NCI-H510A treated with DMSO at 0.1 percent for 48 hours (cell line): ENCODE results near the gene OR9A4.
"Not testable (repeated sequence)": the region's sequence is repeated elsewhere in the genome, so short reads cannot be mapped to it uniquely, and the experiment has no call there.

Experiments used
- DNase-seq: peaks from one replicate; lab custom pipeline; 2025; lab: John Stamatoyannopoulos, UW

The OR9A4 gene, protein sequence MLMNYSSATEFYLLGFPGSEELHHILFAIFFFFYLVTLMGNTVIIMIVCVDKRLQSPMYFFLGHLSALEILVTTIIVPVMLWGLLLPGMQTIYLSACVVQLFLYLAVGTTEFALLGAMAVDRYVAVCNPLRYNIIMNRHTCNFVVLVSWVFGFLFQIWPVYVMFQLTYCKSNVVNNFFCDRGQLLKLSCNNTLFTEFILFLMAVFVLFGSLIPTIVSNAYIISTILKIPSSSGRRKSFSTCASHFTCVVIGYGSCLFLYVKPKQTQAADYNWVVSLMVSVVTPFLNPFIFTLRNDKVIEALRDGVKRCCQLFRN

DNA sequence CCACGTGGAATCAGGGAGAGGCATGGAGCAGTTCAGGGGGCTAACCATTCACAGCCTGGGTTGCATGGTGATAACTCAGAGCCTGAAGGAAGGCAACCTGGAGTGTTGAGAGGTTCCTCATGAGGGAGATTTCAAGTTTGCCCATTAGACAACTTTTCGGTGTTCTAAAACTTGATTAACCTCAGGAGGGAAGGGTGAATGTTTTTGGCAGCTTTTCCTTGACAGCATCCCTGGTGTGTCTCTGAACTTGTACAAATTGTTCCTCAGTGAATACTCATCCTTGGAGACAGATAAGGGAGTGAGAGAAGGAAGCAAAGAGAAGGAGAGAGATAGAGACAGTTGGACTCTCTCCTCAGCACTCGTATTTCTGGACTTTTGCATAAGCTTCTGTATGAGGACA is at the start of gene OR9A4:
Gene OR9A4 (plus strand): TSS at position 301 of the 400 bp plus-strand sequence. CDS start 2,477 bp downstream, outside the sequence.
- no peak for DNase-seq

DNA sequence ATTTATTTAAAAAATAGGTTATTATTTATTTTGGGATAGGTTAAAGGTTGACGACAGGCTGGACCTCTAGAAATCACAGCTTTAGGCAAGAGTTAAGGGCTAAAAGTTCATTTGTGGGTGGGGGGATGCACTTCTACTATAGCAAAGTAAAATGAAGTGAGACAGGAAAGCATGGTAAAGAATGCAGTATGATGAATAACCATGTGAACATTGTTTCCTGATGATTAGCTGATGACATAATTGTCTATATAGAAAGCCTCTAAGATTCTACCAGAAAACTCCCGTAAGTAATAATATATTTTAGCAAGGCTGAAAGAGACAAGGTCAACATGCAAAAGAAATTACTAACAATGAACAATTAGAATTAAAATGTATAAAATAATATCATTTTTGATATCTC is 49.2 kb upstream of the OR9A4 start:
- no peak for DNase-seq

DNA sequence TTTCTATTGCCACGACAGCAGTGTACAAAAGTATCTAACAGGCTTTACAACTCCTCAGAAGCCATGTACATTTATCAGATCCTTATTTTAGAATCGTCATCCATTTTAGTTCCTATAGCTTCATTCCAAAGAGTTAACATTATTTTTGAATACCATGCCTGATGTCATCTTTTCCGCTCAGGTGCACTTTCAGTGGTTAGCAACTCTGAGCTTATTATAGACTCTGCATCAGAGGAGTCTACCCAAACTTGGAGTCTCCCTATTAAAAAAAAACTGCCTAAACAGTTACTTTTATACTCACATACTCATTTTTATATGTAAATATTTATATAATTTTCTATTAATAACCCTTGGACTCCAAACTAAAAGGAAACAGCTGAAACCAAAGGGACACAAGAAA is 43.3 kb upstream of the OR9A4 start:
- no peak for DNase-seq

DNA sequence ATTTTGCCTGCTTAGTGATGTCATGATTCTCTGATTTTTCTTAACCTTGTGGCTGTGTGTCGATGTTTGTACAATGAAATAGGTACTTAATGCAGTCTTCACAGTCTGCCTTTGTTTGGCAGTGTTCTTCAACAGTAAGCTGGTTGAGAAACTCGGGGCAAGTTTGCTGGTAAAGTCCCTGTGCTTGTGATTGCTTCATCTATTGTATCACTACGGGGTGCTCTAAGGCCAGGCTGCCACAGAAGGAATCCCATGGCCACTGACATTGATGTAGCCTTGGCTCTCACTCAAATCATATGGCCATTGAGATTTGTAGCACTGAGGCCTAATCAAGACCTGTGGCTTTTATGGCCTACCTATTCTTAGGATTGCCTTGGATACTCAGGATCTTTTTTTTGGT is 41.4 kb upstream of the OR9A4 start:
- DNase-seq = no peak

DNA sequence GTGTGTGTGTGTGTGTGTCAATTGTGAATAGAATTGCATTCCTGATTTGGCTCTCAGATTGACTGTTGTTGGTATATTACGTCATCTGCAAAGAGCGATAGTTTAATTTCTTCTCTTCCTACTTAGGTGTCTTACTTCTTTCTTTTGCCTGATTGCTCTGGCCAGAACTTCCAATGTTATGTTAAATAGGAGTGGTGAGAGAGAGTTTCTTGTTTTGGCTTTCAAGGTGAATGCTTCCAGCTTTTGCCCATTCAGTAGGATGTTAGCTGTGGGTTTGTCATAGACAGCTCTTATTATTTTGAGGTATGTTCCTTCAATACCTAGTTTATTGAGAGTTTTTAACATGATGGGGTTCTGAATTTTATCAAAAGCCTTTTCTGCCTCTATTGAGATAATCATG is 40.7 kb upstream of the OR9A4 start:
- no peak for DNase-seq

DNA sequence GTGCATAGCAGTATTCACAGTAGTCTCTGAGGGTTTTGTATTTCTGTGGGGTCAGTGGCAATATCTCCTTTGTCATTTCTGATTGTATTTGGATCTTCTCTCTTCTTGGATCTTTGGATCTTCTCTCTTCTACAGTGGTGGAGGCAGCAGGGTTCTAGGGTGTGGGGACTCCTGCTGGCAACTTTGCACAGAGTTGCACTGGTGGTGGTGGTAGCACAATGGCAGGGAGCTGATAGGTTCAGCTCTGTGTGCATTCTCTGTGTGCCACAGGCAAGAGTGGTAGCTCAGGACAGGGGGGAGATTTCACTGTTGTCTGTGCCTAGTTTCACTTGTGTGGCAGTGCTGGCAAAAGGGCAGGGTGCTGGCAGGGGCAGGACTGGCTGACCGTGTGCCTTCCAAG is 39.8 kb upstream of the OR9A4 start:
- DNase-seq = no peak

DNA sequence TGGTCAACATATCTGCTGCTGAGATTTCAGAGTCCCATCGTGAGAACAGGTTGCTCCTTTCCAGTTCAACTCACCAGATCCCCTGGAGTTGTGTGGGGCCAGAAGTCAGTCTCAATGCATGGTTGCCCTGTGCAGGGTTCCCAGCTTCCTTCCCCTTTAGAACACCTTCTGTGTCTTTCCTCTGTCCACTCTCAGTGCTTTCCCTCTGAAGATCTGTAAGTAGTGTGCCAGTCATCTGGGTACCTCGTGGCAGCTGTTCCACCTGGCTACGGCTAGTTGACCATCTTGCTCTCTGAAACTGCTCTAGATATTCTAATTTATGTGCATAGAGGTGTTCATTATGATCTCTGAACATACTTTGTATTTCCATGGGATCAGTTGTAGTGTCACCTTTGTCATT is 38.8 kb upstream of the OR9A4 start:
- DNase-seq = no peak

DNA sequence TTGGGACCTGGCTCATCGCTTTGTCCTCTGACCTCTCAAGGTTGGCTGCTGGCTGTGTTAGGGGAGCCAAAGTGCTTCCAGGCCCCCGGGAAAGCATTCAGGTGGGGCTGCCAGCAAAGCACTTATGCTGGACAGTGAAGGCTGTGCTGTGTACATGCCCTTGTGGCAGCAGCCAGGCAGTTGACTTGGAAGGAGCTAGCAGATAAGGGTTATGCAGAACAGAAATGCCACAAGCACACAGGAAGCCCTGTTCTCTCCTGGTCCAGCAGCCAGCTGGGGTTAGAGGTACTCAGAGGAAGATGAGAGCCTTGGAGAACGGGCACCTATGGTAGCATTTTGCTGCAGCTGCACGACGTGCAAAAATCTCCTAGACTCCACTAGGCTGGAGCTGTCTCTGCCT is 35.2 kb upstream of the OR9A4 start:
- DNase-seq = no peak

DNA sequence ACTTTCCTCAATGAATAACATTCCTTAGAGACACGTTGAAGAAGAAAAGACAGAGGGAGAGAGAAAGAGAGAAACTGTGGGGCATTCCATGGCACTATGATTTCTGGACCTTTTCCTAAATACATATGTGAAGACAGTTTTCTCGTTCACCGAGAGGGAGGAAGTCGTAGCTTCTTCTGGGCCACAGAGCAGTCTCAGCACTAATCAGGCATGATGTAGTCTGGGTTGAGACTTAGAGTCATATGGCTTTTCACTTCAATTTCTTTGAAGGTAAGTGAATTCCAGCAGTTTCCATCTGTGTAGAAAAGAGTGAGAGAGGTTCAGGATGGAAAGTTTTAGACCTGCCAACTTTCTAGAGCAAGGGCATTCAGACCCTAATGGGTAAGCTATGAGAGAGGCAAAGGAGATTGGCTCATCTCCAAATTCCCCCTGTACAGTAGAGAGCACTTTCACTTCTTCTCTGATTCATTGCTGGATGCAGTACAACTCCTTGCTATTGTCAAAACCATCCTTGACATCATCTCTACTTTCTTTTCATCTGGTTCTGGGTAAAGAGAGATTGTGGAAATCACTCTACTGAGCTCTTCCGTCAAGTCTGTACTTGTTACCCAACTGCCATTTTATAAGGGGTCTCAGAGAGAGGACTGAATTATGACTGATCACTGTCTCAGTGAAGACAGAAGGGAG is 31.5 kb upstream of the OR9A4 start:
- DNase-seq = no peak

DNA sequence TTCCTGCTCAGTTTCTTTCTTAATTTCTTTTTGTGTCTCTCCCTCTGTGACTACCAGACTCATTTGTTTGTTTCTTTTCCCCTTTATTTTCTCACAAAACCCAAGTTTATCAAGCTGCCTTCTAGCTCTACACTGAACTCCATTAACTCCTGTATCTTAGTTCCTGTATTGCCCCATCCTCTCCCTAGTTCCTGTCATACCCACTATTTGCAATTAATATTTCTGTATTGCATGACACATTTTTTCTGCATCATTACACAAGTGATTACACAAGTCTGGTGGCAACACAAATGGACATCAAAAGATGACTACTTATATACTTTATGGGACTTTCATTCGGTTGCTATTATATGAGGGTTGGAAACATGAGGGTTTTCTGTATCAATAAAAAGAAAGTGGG is 26.9 kb upstream of the OR9A4 start:
- no peak for DNase-seq

DNA sequence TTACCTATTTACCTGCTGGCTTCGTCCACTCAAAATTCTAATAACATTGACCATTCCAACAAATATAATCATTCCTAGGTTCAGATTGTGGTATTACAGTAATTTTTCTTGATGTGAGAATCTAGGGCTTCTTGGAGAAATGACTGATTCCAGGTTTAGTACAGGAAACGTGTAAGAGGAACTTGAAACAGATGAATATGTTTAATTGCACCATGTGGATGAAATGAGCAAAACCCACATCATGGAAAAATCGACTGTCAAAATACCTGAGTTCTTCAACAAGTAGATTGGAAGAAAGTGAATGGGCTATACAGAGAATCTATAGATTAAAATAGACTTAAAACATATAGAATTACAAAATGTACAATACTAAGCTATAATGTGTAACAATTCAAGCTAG is 24.9 kb upstream of the OR9A4 start:
- DNase-seq = no peak

DNA sequence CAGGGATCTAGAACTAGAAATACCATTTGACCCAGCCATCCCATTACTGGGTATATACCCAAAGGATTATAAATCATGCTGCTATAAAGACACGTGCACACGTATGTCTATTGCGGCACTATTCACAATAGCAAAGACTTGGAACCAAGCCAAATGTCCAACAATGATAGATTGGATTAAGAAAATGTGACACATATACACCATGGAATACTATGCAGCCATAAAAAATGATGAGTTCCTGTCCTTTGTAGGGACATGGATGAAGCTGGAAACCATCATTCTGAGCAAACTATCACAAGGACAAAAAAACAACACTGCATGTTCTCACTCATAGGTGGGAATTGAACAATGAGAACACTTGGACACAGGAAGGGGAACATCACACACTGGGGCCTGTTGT is 16.8 kb upstream of the OR9A4 start:
- not testable (repeated sequence) for DNase-seq

DNA sequence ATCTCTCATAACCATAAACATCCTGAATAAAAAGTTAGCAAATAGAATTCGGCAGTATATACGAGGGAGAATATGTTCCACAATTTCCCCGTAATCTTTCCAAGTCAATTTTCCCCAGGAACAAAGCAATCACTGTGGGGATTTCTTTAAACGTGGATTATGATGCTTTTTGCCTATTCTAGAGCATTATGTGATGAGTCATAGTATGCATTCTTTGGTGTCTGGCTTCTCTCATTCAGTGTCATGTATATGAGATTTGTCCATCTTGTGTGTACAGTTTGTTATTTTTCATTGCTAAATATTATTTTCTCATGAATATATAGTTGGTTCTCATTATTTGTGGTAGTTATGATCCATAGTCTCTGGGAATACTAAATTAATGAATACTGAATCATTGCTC is 9.9 kb upstream of the OR9A4 start:
- no peak for DNase-seq

DNA sequence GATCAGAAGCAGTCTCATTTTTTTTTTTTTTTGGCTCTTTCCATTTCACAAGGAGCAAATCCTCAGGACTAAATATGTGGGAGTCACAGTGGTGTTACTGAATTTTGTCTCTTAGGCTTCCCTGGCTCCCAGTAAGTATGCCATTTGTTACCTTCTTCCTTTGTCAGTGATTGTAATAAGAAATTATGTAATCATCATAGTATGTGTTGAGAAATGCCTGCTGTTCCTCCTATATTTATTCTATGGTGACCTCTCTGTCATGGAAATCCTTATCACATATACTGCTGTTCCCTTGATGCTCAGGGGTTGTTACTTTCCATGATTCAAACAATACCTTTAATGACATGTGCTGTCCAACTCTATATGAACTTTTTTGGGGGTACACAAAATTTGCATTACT is 4.8 kb upstream of the OR9A4 start:
- no peak for DNase-seq

DNA sequence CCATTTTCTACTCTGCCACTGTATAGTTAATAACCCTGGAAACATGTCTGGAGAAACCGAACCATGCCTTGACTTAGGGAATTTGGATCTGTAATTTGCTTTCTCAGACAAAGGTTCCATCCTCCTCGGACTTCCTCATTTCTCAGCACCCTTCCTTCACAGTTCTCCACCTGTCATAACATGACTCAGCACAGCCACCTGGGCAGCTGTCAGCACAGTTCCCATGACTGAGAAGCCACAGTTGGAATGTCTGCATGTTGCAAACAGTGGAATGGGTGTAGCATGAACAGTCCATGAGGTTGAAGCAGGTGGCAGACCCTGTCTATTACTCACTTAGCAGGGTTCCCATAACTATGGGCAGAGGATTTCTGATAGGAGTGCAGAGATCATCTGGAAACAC is 634 bp upstream of the OR9A4 start:
- no peak for DNase-seq

DNA sequence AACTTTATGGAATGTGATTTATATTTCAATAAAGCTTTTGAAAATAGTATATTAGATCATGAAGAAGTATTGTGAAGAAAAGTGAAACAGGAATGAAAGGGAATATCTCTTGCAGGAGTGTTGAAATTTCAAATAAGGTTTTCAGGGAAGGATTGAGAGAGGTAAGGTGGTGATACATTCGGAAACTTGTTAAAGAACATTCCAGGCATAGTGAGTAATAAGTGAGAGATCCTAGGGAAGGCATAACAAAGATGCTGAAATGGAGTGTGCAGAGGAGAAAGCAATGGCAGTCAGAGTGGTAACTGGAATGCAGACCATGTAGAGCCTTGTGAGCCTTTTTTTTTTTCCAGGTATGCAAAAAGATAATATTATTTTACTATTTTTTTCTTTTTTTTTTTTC is 4.1 kb downstream of the OR9A4 start:
- no peak for DNase-seq

DNA sequence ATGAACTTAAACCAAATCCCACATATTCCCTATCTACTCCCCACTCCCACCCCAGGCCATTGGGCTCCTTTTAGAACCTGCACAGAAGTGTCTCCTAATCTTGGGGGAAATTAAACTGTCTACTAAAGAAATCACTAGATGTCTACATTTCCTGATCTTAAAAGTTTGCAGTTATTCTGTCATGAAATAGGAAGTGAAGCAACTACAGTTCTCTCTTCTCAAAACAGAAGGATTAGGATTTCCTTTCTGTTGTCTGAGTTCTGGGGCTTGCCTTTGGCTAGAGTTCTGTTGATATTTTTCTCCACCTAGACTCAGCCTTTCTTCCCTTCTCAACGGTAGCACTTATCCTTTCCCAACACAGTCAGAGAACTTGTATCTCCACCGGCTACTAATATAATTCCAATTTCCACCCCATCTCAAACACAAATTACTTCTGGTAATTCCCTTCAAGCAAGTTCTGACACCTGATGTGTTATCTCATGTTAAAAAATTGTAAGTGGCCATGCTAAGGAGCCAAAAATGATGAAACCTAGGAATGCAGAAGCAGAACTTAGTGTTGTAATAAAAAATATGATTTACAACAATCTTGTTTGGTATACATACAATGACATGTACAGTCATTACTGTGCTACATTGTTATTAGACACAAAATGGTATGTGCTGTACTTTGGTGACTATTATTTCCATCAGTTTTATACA is 12.1 kb downstream of the OR9A4 start:
- no peak for DNase-seq

DNA sequence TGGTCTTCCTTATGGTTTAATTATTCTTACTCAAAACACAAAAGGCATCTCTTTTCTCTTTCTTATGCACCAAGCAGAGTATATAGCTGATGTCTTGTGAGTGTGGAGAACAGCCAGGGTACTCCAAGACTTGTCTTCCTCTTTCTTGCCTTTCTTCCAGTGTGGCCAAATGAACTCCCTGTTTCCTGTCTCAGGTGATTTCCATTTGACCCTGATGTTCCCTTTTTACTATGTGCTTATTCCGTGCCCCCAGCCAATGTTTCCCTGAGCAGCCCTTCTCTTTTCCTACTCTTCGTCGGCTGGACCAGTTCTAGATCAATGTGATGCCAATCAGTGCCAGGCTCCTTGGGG is 12.6 kb downstream of the OR9A4 start:
- no peak for DNase-seq

DNA sequence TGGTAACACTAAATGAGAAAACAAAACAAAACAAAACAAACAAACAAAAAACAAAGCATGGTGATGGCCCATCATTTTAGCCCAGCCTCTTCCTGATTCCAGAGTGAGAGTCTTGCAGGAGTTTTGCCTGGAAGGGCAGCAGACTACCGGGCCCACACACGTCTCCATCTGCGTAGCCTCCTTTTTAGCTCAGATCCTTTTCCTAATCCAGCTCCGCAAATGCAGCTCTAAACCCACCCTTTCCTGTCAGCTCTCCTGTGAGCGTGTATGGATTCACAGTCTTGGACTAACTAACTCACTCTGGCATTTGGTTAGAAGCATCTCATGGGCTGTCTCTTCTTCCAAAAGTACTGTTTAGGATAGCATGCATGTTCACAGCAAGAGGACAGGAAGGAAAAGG is 14.0 kb downstream of the OR9A4 start:
- no peak for DNase-seq

DNA sequence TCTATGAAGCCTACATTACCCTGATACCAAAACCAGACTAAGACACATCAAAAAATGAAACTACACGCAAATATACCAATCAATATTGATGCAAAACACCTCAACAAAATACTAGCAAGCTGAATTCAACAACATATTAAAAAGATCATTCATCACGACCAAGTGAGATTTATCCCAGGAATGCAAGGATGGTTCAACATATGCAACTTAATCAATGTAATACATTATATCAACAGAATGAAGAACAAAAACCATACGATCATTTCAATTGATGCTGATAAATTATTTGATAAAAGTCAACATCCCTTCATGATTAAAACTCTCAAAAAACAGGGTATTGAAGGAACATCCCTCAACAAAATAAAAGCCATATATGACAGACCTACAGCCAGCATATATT is 24.9 kb downstream of the OR9A4 start:
- no peak for DNase-seq

DNA sequence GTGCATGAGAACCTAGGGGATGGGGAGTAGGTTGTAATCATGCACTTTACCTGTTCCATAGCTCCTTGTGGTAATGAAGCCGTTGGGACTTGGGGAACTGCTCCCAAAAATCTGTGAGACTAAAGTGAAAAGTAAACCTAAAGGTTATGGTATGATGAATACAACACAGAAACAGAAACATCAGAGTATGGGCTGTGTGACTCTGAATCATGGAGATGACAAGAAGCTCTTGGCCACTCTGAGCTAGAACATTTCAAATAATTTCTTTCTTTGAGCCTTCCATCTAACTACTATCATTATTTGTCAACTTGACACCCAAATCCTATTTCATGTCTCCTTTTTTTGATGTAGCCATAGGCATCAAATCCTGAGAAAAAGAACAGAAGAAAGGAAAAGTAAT is 27.6 kb downstream of the OR9A4 start:
- DNase-seq = no peak

DNA sequence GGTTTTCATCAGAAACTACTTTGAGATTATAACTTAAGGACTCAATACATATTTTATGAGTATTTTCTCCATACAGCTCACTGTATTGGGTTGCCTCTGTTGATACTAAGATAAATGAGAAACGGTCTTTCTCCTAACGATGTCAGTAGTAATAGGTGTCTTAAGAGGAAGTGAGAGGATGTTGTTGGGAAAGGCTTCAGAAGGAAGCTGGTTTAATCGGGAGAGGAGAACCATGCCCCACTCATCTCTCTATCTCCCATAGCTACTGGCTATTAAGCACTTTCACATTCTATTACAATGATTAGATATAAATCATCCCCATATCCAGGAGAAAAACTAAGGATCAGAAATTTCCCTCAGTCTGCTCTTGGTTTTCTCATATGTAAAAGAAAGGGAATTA is 28.6 kb downstream of the OR9A4 start:
- no peak for DNase-seq

DNA sequence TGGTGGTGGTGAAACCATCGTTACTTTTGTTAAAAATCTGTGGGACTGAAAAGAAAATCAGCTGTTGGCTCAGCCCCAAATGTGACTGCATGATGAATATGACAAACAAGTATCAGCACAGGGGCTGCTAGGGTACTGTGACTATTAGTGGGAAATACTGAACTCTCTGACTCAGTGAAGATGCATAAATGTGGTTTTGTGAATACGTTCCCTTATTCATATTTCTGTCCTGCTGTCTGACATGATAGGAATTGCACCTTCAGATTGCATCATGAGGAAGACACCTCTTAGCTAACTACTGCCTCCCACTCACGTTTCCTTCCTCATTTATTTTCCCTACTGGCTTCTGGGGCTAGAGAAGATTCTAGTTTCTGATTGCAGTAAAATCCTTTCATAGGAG is 29.2 kb downstream of the OR9A4 start:
- no peak for DNase-seq

DNA sequence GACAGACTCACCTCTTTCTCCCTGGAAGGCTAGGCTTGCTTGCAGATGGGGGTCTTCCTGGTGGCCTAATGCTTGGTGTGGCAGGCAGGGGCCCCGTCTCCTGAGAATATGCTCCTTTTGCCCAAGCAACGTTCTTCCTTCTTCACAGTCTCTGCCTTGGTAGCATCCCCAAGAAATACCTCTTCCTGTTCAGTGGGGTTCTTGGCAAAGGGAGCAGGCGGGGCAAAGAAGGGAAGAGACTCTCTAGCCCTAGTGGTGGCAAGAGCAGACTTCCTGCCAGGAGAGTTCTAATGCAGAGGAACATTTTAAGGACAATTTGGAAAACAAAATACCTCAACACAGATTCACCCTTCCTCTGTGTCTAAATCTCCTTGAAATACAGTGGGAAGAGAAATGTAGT is 30.6 kb downstream of the OR9A4 start, which contains the start of gene CLEC5A:
Gene CLEC5A (minus strand): TSS at position 179 of the 400 bp plus-strand sequence. CDS start 682 bp downstream, outside the sequence.
- DNase-seq = no peak
